ENCODE results near the gene KRT32.
"Not testable (repeated sequence)": the region's sequence is repeated elsewhere in the genome, so short reads cannot be mapped to it uniquely, and the experiment has no call there.

The KRT32 gene

DNA sequence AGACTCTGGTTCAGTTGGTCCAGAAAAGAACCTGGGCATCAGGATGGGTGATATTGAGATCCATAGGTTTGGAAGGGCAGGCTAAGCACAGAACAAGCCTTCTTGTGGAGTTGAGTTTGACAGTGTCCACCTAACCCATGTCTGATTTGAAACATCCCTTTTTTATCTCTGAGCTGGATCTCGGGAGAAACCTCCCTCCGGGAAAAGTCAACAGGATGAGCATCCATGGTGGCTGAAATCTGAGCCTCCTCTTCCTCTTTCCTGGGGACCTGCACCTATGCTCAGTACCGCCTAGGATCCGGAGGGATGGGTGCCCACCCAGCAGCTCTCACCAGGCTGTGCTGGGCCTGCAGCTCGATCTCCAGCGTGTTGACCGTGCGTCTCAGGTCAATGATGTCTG is 3.4 kb downstream of the KRT32 start:
- no peak for DNase-seq (ENCODE audit: low spot score)

DNA sequence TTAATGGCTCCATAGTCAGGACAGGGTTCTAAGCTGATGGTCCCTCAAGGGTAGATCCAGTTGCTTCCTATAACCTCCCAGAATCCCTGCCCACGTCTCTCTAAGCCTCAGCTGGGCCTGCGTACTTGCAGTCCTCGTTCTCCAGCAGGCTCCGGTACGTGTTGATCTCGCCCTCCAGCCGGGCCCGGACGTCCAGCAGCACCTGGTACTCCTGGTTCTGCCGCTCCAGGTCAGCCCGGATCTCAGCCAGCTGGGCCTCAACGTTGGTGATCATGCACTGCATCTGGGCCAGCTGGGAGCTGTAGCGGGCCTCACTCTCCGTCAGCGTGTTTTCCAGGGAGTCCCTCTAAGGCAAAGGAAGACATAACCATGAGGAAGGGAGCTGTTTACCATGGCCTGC is 4.5 kb downstream of the KRT32 start:
- DNase-seq (ENCODE audit: low spot score): no peak

DNA sequence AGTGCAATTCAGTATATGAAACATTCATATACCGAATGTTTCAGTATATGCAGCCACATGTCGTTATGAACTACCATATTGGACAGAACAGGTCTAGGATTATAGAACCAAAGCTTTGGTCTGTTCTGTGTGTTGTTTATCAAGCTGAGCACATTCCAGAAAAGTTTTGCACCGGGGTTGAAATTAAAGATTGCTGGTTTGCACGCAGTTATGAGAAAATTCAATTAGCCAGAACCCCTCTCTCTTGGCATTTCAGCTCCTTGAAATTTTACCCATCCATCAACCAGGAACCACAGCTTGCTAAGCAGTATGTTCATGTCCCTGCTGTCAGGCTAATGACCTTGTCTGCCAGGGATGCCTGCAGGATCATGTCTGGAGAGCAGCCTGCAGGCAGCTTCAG is 9.5 kb downstream of the KRT32 start:
- no peak for DNase-seq (ENCODE audit: low spot score)

DNA sequence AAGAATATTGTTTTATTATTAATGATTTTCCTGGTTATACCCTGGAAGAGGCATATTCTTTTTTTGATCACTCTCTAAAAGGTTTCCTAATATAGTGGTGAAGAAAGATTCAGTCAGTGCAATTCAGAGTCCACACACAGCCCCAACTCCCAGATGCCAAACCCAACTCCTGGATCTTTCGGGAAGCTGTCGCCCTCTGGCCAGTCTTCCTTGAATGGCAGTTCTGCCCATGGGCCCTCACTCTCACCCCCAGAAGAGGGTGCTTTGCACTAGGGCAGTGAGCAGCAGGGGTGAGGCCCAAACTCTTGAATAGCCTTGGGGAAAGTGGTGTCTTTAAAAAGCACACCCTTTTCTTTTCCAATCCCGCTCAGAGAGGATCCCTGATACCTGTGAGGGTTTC is 11.0 kb downstream of the KRT32 start:
- no peak for DNase-seq (ENCODE audit: low spot score)

DNA sequence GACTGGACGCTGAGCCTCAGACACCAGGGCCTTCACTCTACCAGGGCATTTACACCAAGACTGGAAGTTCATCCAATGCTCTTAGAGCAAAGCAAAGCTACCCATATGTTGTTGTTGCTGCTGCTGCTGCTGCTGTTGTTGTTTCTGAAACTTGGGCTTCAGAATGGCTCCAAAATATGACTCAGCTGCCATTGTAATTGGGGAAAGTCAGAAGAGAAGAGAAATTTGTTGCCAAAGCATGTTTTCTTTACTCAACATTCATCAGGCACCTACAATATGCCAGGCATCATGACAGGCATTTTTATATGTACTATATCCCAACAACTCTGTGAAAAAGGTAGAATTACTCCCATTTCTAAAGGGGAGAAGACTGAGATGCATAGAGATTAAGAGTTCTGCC is 11.9 kb downstream of the KRT32 start:
- DNase-seq (ENCODE audit: low spot score): no peak

DNA sequence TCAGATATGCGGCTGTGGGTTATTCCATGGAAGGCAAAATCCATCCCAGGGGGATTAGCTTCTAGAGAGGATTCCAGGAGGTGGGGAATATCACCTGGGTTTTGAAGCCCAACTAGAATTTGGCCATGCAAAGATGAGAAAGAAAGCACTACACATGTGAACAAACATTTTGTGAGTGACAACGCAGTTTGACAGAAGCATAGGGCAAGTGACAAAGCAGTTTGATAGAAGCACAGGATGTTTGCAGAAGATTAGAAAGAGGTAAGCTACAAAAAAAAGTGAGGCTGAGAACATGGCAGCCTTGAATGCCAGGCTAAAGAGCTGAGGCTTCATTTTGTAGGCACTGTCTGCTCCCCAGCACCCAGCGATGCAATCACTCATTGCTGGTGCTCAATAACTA is 14.1 kb downstream of the KRT32 start:
- DNase-seq (ENCODE audit: low spot score): no peak

DNA sequence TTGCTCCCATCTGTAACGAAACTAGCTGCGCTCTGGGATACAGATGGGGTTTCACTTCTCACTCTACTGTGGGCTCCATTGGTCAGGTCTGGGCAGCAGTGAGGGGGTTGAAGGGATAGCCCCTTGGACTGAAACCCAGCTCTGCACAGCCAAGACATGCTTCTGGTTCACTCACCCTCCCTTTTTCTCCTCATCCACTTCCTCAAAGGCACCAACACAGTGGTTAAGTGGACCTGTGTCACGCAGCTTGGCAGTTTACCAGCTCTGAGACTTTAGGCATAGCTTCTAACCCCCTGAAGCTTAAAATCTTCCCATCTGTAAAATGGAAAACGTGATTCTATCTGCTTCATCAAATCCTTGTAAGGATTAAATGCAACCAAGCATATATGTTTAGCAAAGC is 14.9 kb downstream of the KRT32 start:
- DNase-seq (ENCODE audit: low spot score): no peak

DNA sequence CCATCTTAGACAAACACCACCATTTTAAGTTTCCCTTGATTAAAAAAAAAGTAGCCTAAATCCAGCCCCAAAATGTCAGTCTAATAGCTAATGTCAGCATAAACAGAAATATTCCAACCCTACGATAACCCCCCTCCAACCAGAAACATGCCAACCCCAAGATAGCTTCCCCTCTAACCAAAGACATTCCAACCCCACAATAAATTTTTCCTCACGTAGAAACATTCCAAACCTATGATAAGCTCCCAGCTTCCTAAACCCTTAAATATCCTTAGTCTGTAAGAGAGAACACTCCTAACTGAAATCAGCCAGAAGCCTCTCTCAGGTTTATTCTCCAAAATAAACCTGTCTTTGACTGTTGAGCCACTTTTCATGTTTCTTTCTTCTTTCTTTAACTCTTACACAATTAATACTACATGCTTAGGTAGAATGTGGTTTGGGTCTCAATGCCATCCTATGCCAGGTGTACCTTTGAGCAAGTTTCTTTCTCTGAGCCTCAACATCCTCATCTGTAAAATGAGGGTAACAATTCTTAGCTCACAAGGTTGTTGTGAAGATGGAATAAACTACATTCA is 15.9 kb downstream of the KRT32 start:
- DNase-seq (ENCODE audit: low spot score): no peak

DNA sequence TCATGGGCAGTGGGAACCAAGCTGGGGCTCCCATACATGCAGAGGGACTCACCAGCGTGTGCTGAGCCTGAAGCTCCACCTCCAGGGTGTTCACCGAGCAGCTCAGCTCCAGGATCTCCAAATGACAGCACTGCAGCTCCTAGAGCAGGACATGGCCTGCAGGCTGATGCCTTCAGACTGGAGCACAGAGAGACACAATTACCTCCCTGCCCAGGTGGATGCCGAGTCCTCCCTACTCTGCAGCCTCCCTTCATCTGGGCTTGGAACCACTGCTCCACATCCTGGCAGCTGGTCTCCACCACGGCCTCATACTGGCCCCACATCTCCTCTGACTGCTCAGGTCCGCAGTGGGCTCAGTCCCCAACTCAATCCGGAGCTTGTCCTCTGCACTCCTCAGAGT is 18.2 kb downstream of the KRT32 start:
- no peak for DNase-seq (ENCODE audit: low spot score)

DNA sequence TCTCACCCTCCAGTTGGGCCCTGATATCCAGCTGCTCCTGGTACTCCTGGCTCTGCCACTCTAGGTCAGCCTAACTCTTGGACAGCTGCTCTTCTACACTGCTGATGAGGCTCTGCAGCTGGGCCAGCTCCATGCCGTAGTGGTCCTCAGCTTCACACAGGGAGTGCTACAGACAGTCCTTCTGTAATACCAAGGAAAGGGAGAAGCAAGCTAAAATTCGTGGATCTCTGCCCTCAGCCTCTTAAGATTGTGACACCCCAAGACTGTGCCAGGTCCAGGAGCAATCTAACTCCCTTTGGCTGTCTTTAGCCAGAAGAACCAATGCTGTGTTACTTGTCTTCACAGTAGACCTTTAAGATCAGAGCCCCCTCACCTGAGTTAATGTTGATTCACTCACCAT is 18.7 kb downstream of the KRT32 start:
- no peak for DNase-seq (ENCODE audit: low spot score)

DNA sequence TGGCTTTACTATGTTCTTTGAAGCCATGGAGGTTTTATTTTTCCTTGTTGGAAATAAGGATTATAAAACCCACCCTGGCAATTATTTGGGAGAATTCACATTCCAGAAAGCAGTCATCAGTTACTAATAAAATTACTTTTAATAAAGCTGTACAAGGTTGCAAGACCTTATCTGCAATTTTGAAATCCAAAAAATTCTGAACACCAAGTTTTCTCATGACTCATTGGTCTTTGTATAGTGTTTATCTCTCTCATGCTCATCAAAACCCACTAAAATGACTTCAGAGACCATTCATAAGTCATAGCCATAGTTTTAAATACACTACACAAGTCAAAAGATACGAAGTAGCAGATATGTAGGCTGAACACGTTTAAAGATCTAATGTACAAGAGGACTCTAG is 20.4 kb downstream of the KRT32 start:
- no peak for DNase-seq (ENCODE audit: low spot score)

DNA sequence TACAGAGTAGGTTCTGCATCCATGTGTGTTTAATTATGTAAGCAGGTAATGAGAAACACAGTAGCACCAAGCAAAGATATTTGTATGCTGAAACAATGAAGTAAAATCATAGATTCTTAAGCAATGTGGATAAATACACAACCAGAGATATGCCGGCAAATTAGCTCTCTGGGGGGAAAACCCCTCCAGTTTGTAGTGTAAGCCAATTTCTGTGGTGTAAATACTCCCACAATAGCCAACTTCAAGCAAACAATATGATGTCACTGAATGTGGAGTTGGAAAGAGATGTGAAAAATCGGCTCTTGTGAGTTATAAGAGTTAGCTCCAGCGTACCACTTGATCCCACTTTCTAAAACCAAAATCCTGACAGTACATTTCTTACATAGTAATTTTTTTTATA is 22.5 kb downstream of the KRT32 start:
- no peak for DNase-seq (ENCODE audit: low spot score)

DNA sequence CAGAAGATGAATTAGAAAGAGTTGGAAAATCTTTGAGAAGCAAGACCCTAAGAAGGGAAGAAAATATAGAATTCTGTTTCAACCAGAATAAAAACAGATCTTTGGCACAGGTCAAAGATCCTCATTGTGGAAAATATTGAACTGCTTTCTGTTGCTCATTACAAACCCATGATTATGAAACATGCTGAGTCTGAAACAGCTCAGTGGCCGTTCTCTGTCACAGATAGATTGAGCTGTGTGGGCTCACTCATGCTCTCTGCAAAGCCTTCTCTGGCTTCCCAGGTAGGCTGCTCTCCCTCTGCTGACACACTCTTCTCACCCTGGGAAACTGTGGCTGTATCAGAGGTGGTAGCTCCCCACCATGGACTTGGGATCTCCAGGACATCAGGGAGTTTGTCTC is 23.0 kb downstream of the KRT32 start:
- DNase-seq (ENCODE audit: low spot score): no peak

DNA sequence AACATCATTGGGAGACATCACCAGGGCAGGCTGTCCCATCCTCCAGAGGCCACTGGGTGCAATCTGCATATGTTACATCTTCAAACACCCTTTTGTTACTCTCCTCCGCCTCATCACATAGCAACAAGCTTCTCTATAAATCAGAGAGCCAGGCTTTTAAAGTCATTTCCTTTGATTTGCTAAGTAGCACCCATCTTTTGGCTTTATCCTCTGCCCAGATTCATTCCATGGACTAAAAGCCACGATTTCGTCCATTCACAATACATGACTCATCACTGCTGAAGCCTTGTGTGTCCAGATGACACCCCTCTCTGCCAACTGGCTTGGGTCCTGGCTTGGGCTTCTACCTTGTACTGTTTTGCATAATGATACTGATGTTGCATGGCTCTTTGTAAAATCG is 24.4 kb downstream of the KRT32 start:
- DNase-seq (ENCODE audit: low spot score): no peak

DNA sequence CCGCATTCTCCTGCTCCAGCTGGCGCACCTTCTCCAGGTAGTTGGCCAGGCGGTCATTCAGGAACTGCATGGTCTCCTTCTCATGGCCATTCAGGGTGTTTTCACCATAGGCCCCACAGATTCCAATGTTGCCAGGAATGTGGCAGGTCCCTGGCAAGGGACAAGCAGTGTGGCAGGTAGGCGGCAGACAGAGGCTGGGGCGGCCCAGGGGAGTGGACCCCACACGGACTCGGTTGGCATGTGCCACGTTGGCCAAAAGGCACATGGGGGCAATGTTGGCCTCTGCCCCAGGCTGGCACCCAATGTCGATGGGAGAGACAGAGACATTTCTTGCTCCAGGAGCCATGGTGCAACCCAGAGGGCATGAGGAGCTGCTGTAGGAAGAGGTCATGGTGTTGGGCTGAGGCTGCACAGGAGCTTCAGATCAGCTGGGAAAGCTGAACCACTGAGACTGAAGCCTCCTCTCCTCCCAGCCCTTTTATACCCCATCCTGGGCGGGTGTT is 26.6 kb downstream of the KRT32 start, which contains the start of gene KRT38:
TSS of gene KRT38 (minus strand) at position 453 of the 503 bp plus-strand sequence. CDS start at position 391, 62 bp downstream.
- DNase-seq (ENCODE audit: low spot score): no peak

DNA sequence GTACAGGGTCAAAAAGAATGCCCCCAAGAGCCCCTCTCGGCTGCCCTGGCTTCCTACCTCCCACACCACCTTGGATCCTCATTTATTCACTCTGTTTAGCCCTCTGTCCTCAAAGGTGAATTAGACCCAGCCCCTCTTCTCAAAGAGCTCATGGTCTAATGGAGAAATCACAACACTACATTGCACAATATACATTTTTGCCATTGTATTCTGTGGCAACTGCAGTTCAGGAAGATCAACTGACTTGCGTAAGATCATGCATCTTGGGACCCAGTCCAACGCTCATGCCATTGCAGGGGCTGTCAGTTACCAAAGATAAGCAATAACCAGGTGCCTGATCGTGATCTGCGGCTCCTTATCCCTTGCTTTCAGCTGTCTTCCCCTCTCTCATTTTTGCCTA is 27.8 kb downstream of the KRT32 start:
- no peak for DNase-seq (ENCODE audit: low spot score)

DNA sequence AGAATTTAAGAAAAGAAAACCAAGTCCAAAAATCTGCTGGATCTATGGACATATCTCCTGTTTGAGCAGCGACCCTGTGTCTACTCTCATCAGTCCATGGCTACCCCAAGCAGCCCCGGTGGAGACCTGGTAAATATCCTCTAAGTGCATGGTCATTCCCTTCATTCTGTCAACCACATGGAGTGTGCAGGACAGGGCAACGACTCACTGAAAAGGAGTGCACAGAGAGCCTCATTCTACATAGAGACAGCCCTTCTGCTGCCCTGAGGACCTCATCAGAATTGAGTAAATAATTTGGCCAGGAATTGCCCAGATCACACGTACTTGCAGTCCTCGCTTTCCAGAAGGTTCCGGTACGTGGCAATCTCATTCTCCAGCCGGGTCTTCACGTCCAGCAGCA is 29.4 kb downstream of the KRT32 start:
- no peak for DNase-seq (ENCODE audit: low spot score)

DNA sequence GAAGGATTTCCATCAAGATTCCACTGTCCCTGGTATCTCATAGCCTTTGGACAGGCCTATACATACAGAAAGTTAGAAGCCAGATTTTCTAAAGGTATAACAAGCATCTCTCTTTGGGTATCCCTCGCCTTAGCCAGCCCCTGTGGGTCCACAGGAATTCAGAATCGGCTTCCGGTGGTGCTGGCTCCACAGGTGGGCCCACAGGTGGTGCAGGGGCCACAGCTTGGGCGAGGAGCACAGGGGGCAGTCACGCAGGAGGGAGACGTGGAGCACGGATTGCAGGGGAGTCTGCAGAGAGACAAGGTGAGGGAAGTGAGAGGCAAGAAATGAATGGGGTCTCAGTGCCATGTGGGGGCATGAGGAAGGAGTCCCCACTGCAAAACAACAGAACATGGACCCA is 29.9 kb downstream of the KRT32 start:
- DNase-seq (ENCODE audit: low spot score): no peak

DNA sequence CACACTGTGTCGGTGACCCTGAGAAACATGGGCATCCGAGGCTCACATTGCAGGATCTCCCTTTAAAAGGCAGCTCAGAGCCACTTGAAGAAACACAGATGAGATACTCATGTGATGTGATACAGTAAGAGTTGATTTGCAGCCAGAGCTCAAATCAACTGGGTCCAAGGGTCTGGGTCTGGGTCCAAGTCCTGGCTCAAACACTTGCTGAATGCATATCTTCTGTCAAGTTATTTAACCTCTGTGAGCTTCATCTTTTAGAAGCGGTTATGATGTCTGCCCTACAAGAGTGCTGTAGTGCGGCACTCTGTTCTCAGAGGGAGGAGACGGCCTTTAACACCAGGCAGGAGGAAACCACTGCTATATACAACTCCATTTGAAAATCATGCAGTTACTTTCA is 32.8 kb downstream of the KRT32 start:
- no peak for DNase-seq (ENCODE audit: low spot score)

DNA sequence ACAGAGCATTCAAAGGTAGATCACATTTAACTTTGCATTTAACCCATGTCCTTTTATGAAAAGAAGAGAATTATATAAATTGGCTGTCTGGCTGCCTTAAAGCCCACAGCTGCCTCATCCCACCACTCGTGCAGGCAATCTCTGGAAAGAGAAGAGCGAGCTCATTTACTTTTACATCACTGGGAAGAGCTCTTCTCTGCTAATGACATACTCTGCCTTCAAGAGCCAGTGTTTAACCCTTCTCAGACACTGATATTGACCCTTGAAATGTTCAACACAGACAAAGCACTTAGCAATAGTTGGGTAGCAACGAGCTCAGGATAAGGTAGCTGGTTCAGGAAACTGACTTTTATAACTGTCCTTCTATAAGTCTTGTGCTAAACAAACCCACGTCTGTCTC is 33.2 kb downstream of the KRT32 start:
- DNase-seq (ENCODE audit: low spot score): no peak

DNA sequence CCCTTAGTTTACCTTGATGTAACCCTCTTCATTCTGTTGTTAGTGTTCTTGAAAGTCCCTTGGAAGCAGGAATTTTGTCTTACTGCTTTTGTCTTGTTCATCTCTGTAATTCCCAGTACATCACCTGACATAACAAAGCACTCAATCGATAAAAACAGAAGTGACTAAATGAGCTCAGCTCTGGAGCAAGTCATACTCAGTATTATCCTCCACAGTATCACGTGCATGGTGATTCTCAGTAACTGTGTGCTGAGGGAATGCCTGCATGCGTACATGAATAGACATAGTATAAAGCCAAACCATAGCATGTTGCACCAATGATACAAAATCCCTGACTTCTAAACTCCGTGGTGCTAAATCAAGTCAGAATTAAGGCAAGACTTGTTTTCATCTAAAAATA is 33.6 kb downstream of the KRT32 start:
- DNase-seq (ENCODE audit: low spot score): no peak

DNA sequence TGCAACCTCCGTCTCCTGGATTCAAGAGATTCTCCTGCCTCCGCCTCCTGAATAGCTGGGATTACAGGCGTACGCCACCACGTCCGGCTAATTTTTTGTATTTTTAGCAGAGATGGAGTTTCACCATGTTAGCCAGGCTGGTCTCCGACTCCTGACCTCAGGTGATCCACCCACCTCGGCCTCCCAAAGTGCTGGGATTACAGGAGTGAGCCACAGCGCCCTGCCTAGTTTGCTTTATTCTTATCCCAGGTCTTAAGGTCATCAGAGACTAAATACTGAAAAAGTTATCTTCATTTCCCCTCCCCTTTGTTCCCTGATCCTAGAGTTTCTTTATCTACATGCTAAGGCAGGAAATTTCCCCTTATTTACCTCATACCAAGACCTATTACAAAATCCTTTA is 36.8 kb downstream of the KRT32 start:
- DNase-seq (ENCODE audit: low spot score): not testable (repeated sequence)

DNA sequence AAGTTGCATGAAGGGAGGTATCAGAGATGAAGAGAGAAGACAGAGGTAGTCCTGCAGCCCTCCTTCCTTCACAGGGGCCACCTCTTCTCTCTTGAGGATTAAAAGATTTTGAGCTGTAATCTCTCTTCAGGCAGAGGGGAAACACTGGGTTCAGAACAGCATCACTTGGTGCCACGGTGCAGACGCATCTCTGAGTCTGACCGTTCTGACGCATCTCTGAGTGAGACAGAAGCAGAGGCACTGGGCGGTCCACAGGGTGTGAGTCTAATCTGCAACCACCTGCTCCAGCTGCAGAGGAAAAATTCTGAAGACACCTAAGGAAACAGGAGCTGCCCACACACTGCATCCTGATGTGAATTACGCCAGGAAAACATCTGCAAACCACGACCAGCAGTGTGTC is 37.5 kb downstream of the KRT32 start:
- no peak for DNase-seq (ENCODE audit: low spot score)

DNA sequence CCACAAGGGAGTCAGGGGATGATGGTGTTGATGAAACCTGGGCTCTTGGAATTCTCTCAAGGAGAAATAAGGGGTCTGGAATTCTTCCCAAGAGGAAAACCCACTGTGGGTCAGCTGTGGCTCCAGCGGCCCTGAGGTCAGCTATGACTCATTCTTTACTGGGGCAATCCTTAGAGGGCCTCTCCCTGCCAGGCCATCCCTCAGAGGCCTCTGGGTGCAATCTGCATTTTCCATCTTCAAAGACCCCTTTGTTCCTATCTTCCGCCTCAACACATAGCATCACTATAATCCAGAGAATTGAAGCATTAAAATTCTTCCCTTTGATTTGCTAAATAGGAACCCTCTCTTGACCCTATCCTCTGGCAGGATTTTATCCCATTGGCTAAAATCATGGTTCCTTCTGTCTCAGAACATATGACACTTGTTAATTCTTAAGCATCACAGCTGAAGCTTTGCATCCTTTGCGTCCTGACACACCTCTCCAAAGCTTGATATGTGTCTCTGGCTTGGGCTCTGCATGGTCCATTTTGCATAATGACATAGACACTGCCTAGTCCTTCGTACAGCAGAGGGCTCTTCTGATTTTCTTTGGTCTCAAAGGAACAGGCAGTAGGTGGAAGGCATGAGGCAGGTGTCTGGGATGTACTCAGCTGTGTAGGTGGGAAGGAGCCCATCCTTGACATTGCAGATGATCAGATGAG is 38.4 kb downstream of the KRT32 start:
- no peak for DNase-seq (ENCODE audit: low spot score)

All from NAMALWA (cell line).